GM12878 (cell line): ENCODE data around the gene RPL37. TPM values are rescaled to one million over a fixed set of nuclear protein-coding genes. Genes with fewer than 3 reads are reported as not detected.

Source experiments
- ATAC-seq: fragments of 200-7000 bp; cut with Tn5 transposase; 3 replicates; pipeline ENCODE4 v1.9.1; 2020; ENCODE audit warnings: mild to moderate bottlenecking, moderate library complexity
- BruUV-seq: library from RNA; stranded (reverse); fragments of 400-500 nt; replicated peaks from 2 replicates; lab custom pipeline; 2021; lab: Mats Ljungman, UMichigan
- CTCF ChIA-PET: fragments of 300-600 bp; sonication (Branson Sonifier 250); formaldehyde crosslinking; extraction: SDS; loops from one replicate; lab custom pipeline; 2021; ENCODE audit warnings: inconsistent platforms; lab: Yijun Ruan, JAX
- POLR2A ChIA-PET: fragments of 350-600 bp; formaldehyde crosslinking; extraction: SDS; loops from one replicate; lab custom pipeline; 2021; ENCODE audit warnings: inconsistent platforms; lab: Charles Lee
- RAD21 ChIA-PET: fragments of 300-600 bp; sonication (Branson Sonifier 250); formaldehyde crosslinking; loops from one replicate; lab custom pipeline; 2023; ENCODE audit warnings: antibody characterized with exemption; ENCODE audit not compliant: unreplicated experiment; lab: Charles Lee
- SMC1A ChIA-PET: fragments of 300-600 bp; sonication (Branson Sonifier 250); formaldehyde crosslinking; loops from one replicate; lab custom pipeline; 2023; ENCODE audit not compliant: unreplicated experiment, uncharacterized antibody; lab: Charles Lee
- DNase-seq: peaks from one replicate; pipeline ENCODE4 v3.0.0-alpha.2; 2011; ENCODE audit warnings: low read depth, low spot score
- FAIRE-seq: peaks from 3 replicates; lab custom pipeline; 2011; peaks lifted over from hg19 to GRCh38; lab: Jason Lieb, UNC
- H2AFZ ChIP-seq: 2 replicates; pipeline ENCODE4 v1.6.0; 2011; ENCODE audit warnings: low read depth, low read length, control low read depth; ENCODE audit not compliant: control insufficient read depth
- H3K27ac ChIP-seq: 2 replicates; pipeline ENCODE4 v1.5.1; 2011; ENCODE audit warnings: control low read depth; ENCODE audit not compliant: control insufficient read depth, insufficient read depth
- H3K27me3 ChIP-seq, 2 experiments: replicated peaks in 1 of 2; 2 replicates each; pipeline versions ENCODE4 v1.6.0 to v1.6.1; 2011; ENCODE audit warnings: low read length in 1 of 2; ENCODE audit not compliant: control insufficient read depth in 2 of 2, insufficient read depth in 2 of 2
- H3K36me3 ChIP-seq, 2 experiments: 2 replicates each; pipeline ENCODE4 v1.5.1; 2011; ENCODE audit warnings: low read length in 1 of 2; ENCODE audit not compliant: control insufficient read depth in 2 of 2, insufficient read depth in 2 of 2
- H3K4me1 ChIP-seq: 2 replicates; pipeline ENCODE4 v1.6.1; 2011; ENCODE audit warnings: mild to moderate bottlenecking, low read length, moderate library complexity, mixed read lengths; ENCODE audit not compliant: control insufficient read depth, insufficient read depth
- H3K4me2 ChIP-seq: 2 replicates; pipeline ENCODE4 v1.6.0; 2011; ENCODE audit warnings: control low read depth; ENCODE audit not compliant: control insufficient read depth, insufficient read depth
- H3K4me3 ChIP-seq: fragments of 200-600 bp; sonication (generic); 2 replicates; pipeline ENCODE4 v1.5.1; 2016
- H3K79me2 ChIP-seq: 2 replicates; pipeline ENCODE4 v1.6.0; 2011; ENCODE audit warnings: low read length; ENCODE audit not compliant: control insufficient read depth, insufficient read depth
- H3K9ac ChIP-seq: 2 replicates; pipeline ENCODE4 v1.8.0; 2011; ENCODE audit warnings: low read length, control low read depth, mixed read lengths; ENCODE audit not compliant: control insufficient read depth, insufficient read depth
- H3K9me3 ChIP-seq: replicated peaks from 3 replicates; pipeline ENCODE4 v1.5.1; 2011; ENCODE audit warnings: mild to moderate bottlenecking, low read length; ENCODE audit not compliant: control insufficient read depth, insufficient read depth
- H4K20me1 ChIP-seq: 2 replicates; pipeline ENCODE4 v1.6.0; 2011; ENCODE audit not compliant: control insufficient read depth, insufficient read depth
- BCL3 ChIP-seq: IDR thresholded peaks from 2 replicates; pipeline ENCODE4 v1.6.1; 2011; ENCODE audit warnings: borderline replicate concordance, low read depth, mild to moderate bottlenecking, moderate library complexity, low read length; ENCODE audit not compliant: insufficient read depth, poor library complexity, severe bottlenecking
- ESRRA ChIP-seq: IDR thresholded peaks from 2 replicates; pipeline ENCODE4 v1.6.1; 2012; ENCODE audit warnings: mild to moderate bottlenecking, low read length, improper control_type of control experiment
- IKZF2 ChIP-seq, 2 experiments: fragments of 450-650 bp; IDR thresholded peaks; 2 replicates each; pipeline ENCODE4 v1.6.1; 2017; ENCODE audit warnings: mild to moderate bottlenecking in 2 of 2, moderate library complexity in 2 of 2
- MAX ChIP-seq: IDR thresholded peaks from 2 replicates; pipeline ENCODE4 v1.6.1; 2012; ENCODE audit warnings: low read depth, low read length, improper control_type of control experiment
- SIN3A ChIP-seq: IDR thresholded peaks from 2 replicates; pipeline ENCODE4 v1.6.1; 2012; ENCODE audit warnings: low read depth, low read length, improper control_type of control experiment
- YBX1 ChIP-seq: fragments of 450-650 bp; IDR thresholded peaks from 2 replicates; pipeline ENCODE4 v1.6.1; 2016; ENCODE audit warnings: antibody characterized with exemption
- ZBTB11 ChIP-seq: fragments of 450-650 bp; formaldehyde crosslinking; IDR thresholded peaks from 2 replicates; pipeline ENCODE4 v1.5.0; 2022; ENCODE audit warnings: mild to moderate bottlenecking, missing genetic modification characterization
- ZNF24 ChIP-seq: fragments of 450-650 bp; IDR thresholded peaks from 2 replicates; pipeline ENCODE4 v1.6.1; 2017; ENCODE audit warnings: antibody characterized with exemption, mild to moderate bottlenecking
- ZNF592 ChIP-seq: fragments of 450-650 bp; IDR thresholded peaks from 2 replicates; pipeline ENCODE4 v1.6.1; 2017; ENCODE audit warnings: mild to moderate bottlenecking, moderate library complexity
- WGBS: methylation state at CpG from one replicate; pipeline ENCODE4 v1.1.6; 2016; ENCODE audit warnings: low lambda C conversion rate; ENCODE audit not compliant: insufficient replicate concordance, insufficient coverage; ENCODE audit errors: missing lambda C conversion rate; 5-methylcytosine and 5-hydroxymethylcytosine counted together
- in situ Hi-C: fragments of 300-500 bp; cut with MboI; formaldehyde crosslinking; loops from 9 replicates; pipeline ENCODE4 v1.14.3; 2018; ENCODE audit warnings: mixed read lengths
- intact Hi-C: fragments of 100-400 bp; cut with micrococcal nuclease; formaldehyde crosslinking; loops from one replicate; pipeline ENCODE4 v1.14.2; 2022; ENCODE audit not compliant: unreplicated experiment
- polyA plus RNA-seq, 11 experiments: library from polyadenylated mRNA; depleted of rRNA in 4 of 11; unstranded in 6 of 11; stranded (reverse) in 5 of 11; fragments of >200 nt; fragmentation: Nextera tagmentation in 4 of 11; fragmentation: Illumina TruSeq in 1 of 11; extraction: Ambion mirVana in 4 of 11; extraction: Trizol in 1 of 11; gene quantifications; 1 replicate in 1 of 11; 2 replicates in 10 of 11; pipeline versions ENCODE4 v1.2.1 to v1.2.3, GENCODE V29; 2011 to 2016; ENCODE audit warnings: inconsistent platforms in 2 of 11, missing spikeins in 2 of 11, low read depth in 1 of 11
- total RNA-seq, 4 experiments: library from RNA; depleted of rRNA in 3 of 4; stranded (reverse); fragments of >200 nt in 3 of 4; fragmentation: Illumina TruSeq in 1 of 4; extraction: Trizol in 1 of 4; gene quantifications; 2 replicates each; pipeline versions ENCODE4 v1.2.1 to v1.2.3, GENCODE V29; 2013 to 2021

The RPL37 gene
- total and polyA plus RNA-seq, 10 of the 15 experiments (the other 5 are each of a cell fraction or from before 2014, with no cell fraction given) = 1,697 to 6,216 (median 3,013) TPM

- no peak overlapping the region for H3K27ac ChIP-seq
- BruUV-seq = no TSS peak
- intact Hi-C loops (no loop called here), in situ Hi-C loops (no loop called here)
- no peak for FAIRE-seq
- H3K4me3 ChIP-seq = no peak overlapping the region
- no peak overlapping the region for H3K9ac ChIP-seq
- H3K36me3 ChIP-seq = peaks cover 0 to 2% of the 10 kb centered on the region in 2 experiments; a peak in 2 of 4 replicates
- POLR2A ChIA-PET = no interaction called here
- H3K4me2 ChIP-seq = no peak overlapping the region
- H3K9me3 ChIP-seq = no peaks in the 10 kb centered on the region
- WGBS = 87% methylated on average over 6 of the region's 6 CpGs
- RAD21 ChIA-PET = no interaction called here
- H2AFZ ChIP-seq = no peak overlapping the region
- CTCF ChIA-PET = interaction anchor here (1.0 kb wide), 1 partner anchor 12 kb away, joined by 3 read pairs; no protein-coding TSS in a partner anchor
- no peak for ATAC-seq
- H3K79me2 ChIP-seq = peaks cover 12% of the 10 kb centered on the region
- H3K4me1 ChIP-seq = no peaks in the 10 kb centered on the region; the same call in 1 of the 2 replicates
- no peak for DNase-seq
- SMC1A ChIA-PET = interaction anchor here (1.2 to 1.4 kb wide), 3 partner anchors 13 to 56 kb away, joined by 3 to 5 read pairs (median 4); no protein-coding TSS in a partner anchor
- H4K20me1 ChIP-seq = no peaks in the 10 kb centered on the region
- no peaks in the 10 kb centered on the region for H3K27me3 ChIP-seq
- TF ChIP-seq SIN3A = no peak
- TF ChIP-seq YBX1 = no peak
- TF ChIP-seq ZNF592 = no peak
- no peak for TF ChIP-seq IKZF2 (IDR thresholded peaks at IDR 0.05)
- no peak for TF ChIP-seq BCL3
- TF ChIP-seq ZNF24 = no peak
- TF ChIP-seq ZBTB11 (CRISPR knock-in tag) = no peak
- no peak for TF ChIP-seq ESRRA
- no peak for TF ChIP-seq MAX
Observed at GRCh38 chr5:40775846-40776657, 59.0 kb downstream of the RPL37 start.
